ENCODE results near the gene BEST1. TPM values are rescaled to one million over a fixed set of nuclear protein-coding genes. Genes with fewer than 3 reads are reported as not detected.

Gene BEST1
- total and polyA plus RNA-seq, 2 of the 13 experiments (the other 11 are each of a cell fraction or from before 2014, with no cell fraction given): 0.09 to 0.65 TPM

GRCh38 chr11:61923166-61924063 lies 26.7 kb upstream of the BEST1 start (continued):
- TF ChIP-seq TRAFD1 (CRISPR knock-in tag; IDR thresholded peaks at IDR 0.05; ENCODE audit: borderline replicate concordance) (no peak), ZNF136 (CRISPR knock-in tag; IDR thresholded peaks at IDR 0.05; ENCODE audit: low read depth) (no peak; the same call in 1 of the 2 replicates), USF2 (IDR thresholded peaks at IDR 0.05; ENCODE audit: low read depth, low read length) (no peak), USF2 (CRISPR knock-in tag; IDR thresholded peaks at IDR 0.05; ENCODE audit: borderline replicate concordance) (no peak), GATAD1 (CRISPR knock-in tag; IDR thresholded peaks at IDR 0.05) (no peak), LCORL (IDR thresholded peaks at IDR 0.05) (no peak), LCORL (CRISPR knock-in tag; IDR thresholded peaks at IDR 0.05) (peak; percentile 92), BATF2 (CRISPR knock-in tag; IDR thresholded peaks at IDR 0.05) (no peak), SMAD1 (CRISPR knock-in tag; IDR thresholded peaks at IDR 0.05; ENCODE audit: borderline replicate concordance, low read depth) (0 out of 2 replicates have a peak, but pooled peaks have one; percentile 62), MTF2 (CRISPR knock-in tag; IDR thresholded peaks at IDR 0.05; ENCODE audit: borderline replicate concordance) (no peak), ZNF567 (CRISPR knock-in tag; IDR thresholded peaks at IDR 0.05; ENCODE audit: borderline replicate concordance) (no peak), NR3C1 (CRISPR knock-in tag; IDR thresholded peaks at IDR 0.05) (no peak), ZNF160 (CRISPR knock-in tag; IDR thresholded peaks at IDR 0.05) (peak; percentile 50; the same call in 1 of the 2 replicates), PRDM4 (CRISPR knock-in tag; IDR thresholded peaks at IDR 0.05; ENCODE audit: borderline replicate concordance) (no peak)
- TF ChIP-seq, protein P1, sequence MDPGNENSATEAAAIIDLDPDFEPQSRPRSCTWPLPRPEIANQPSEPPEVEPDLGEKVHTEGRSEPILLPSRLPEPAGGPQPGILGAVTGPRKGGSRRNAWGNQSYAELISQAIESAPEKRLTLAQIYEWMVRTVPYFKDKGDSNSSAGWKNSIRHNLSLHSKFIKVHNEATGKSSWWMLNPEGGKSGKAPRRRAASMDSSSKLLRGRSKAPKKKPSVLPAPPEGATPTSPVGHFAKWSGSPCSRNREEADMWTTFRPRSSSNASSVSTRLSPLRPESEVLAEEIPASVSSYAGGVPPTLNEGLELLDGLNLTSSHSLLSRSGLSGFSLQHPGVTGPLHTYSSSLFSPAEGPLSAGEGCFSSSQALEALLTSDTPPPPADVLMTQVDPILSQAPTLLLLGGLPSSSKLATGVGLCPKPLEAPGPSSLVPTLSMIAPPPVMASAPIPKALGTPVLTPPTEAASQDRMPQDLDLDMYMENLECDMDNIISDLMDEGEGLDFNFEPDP (CRISPR knock-in tag; conservative IDR thresholded peaks at IDR 0.05): no peak
- TF ChIP-seq, protein P2, sequence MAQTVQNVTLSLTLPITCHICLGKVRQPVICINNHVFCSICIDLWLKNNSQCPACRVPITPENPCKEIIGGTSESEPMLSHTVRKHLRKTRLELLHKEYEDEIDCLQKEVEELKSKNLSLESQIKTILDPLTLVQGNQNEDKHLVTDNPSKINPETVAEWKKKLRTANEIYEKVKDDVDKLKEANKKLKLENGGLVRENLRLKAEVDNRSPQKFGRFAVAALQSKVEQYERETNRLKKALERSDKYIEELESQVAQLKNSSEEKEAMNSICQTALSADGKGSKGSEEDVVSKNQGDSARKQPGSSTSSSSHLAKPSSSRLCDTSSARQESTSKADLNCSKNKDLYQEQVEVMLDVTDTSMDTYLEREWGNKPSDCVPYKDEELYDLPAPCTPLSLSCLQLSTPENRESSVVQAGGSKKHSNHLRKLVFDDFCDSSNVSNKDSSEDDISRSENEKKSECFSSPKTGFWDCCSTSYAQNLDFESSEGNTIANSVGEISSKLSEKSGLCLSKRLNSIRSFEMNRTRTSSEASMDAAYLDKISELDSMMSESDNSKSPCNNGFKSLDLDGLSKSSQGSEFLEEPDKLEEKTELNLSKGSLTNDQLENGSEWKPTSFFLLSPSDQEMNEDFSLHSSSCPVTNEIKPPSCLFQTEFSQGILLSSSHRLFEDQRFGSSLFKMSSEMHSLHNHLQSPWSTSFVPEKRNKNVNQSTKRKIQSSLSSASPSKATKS (CRISPR knock-in tag; IDR thresholded peaks at IDR 0.05): no peak
